ENCODE data around the gene SSTR3.

The SSTR3 gene

DNA sequence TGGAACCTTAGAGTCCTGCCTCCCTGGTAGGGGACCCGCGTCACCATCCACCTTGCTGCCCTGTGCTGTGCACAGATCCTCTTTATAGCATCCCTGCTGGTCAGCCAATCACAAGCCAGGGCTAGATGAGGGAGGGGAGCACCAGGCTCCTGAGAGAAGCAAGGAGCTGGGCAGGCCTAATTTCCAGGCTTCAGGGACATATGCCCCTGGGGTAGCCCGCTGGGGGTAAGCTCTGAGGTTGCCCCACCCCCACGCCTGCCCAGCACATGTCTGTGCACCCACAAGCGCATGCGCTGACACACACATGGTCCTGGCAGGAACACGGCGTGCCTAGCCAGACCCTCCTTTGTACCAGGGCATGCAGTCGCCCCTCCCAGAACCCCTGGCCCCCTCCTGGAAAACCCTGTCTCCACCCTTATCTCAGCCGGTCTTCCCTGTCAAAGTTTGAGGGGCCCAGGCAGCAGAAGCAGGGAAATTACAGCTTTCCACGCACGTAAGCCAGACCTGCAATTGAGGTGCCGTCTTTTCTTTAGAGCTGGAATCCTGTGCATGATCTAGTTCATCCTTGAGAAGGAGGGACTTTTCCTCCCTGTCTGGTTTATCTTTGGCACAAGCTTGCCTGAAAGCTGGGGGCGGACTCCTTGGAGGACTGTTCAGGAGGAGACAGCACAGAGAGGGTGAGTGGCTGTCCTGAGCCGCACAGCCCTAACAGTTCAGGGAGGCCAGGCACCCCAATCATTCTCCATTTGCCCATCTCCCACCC is 2.1 kb downstream of the SSTR3 start:
- POLR2A ChIA-PET: no interaction called here
- CTCF ChIA-PET: interaction anchor here (4.4 kb wide), 1 partner anchor 10 kb away, joined by 30 read pairs; no protein-coding TSS in a partner anchor
- TF ChIP-seq, protein P1, sequence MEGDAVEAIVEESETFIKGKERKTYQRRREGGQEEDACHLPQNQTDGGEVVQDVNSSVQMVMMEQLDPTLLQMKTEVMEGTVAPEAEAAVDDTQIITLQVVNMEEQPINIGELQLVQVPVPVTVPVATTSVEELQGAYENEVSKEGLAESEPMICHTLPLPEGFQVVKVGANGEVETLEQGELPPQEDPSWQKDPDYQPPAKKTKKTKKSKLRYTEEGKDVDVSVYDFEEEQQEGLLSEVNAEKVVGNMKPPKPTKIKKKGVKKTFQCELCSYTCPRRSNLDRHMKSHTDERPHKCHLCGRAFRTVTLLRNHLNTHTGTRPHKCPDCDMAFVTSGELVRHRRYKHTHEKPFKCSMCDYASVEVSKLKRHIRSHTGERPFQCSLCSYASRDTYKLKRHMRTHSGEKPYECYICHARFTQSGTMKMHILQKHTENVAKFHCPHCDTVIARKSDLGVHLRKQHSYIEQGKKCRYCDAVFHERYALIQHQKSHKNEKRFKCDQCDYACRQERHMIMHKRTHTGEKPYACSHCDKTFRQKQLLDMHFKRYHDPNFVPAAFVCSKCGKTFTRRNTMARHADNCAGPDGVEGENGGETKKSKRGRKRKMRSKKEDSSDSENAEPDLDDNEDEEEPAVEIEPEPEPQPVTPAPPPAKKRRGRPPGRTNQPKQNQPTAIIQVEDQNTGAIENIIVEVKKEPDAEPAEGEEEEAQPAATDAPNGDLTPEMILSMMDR (IDR thresholded peaks at IDR 0.05; ENCODE audit: control extremely low read depth, extremely low read depth, low read depth, missing control alignments): no peak
- DNase-seq (ENCODE audit: extremely low spot score): no peak

DNA sequence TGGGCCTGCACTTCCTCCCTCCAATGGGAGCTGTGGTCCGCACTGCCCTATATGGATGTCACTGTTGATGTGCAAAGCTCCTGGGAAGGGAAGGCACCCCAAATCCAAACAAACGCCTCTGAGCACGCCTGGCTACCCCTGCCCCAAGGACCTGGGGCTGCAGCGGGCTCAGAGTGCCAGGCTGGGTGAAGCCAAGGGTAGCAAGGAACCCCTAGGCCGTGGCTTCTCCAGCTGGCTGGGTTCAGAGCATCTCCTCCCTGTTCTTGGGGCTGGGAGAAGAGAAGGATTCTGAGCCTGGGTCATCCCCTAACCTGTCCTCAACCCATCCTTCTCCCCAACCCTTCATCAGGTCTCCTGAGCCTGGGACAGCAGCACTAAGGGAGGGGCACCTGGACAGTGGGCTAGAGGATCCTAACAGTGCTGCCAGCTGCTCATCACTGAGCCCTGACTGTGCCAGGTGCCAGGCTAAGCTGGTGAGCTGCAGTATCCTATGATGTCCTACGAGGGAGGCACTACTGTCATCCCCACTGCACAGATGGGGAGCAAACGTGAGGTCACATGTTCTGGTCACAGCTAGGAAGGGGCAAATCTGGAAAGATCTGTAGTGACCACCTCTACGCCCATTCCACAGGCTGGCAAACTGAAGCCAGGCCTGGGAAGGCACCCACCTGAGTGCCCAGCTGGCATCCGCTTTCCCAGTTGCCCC is 3.0 kb downstream of the SSTR3 start:
- POLR2A ChIA-PET: no interaction called here

DNA sequence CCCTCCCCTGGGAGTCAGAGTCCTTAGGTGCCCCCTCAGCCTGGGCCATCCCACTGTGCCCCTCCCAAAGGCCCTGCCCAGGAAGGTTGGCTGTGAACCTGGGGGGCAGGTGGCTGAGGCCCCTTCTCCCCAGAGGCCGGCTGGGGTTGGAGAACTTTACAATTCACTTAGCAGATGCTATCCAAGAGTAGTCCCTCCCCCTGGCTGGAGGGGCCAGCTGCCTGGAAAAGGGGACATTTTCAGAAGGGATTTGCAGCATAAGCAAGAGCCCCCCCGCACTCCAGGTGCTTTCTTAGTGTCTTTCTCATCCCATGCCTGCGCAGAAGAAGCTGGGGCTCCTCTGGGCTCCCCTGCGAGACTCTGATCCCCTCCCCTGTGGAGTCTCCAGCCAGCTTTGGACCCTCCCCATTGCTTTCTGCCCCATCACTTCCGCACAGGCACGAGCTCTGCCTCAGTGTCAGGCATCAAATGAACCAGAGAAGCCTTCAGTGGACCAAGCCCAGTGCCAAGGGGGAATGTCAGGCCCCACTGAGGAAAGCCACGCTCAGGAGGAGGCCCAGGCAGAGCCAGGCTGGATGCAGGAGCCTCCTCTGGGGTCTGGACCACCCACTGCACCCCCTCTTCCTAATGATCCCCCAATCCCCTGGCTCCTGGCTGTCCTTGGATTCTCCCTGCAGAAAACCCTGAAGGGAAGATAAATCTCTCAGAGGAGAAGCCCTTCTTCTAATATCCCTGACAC is 3.7 kb downstream of the SSTR3 start:
- TF ChIP-seq, protein P1 (IDR thresholded peaks at IDR 0.05; ENCODE audit: control extremely low read depth, extremely low read depth, low read depth, missing control alignments): no peak
- ChIA-PET POLR2A (no interaction called here), CTCF (interaction anchor here (2.9 to 4.4 kb wide), 2 partner anchors 9 kb away, joined by 8 to 30 read pairs; no protein-coding TSS in a partner anchor)
- DNase-seq (ENCODE audit: extremely low spot score): no peak

More for the DNA sequence above, 3.0 kb downstream of the SSTR3 start:
- CTCF ChIA-PET: interaction anchor here (4.4 kb wide), 1 partner anchor 10 kb away, joined by 30 read pairs; no protein-coding TSS in a partner anchor
- TF ChIP-seq, protein P1 (IDR thresholded peaks at IDR 0.05; ENCODE audit: control extremely low read depth, extremely low read depth, low read depth, missing control alignments): no peak
- DNase-seq (ENCODE audit: extremely low spot score): no peak

DNA sequence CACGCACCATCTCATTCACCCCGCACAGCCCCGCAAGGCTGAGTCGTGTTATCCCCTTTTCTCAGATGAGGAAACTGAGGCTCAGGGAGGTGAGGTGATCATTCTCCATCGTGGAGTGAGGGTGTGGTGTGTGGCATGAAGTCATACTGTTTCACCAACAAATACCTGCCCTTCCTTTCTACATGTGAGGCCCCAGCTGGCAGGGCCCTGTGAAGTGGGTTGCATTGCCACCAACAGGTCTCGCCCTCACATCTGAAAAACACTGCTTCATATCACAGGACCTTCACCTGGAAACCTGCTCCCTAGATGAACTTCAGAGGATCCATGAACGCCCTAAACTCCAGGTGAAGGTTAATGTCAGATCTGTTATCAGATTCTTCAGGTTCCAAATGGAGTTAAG is 4.3 kb downstream of the SSTR3 start:
- CTCF ChIA-PET: interaction anchor here (2.9 to 4.4 kb wide), 2 partner anchors 8 to 9 kb away, joined by 8 to 30 read pairs; no protein-coding TSS in a partner anchor
- TF ChIP-seq, protein P1 (IDR thresholded peaks at IDR 0.05; ENCODE audit: control extremely low read depth, extremely low read depth, low read depth, missing control alignments): no peak
- POLR2A ChIA-PET: no interaction called here
- no peak for DNase-seq (ENCODE audit: extremely low spot score)

DNA sequence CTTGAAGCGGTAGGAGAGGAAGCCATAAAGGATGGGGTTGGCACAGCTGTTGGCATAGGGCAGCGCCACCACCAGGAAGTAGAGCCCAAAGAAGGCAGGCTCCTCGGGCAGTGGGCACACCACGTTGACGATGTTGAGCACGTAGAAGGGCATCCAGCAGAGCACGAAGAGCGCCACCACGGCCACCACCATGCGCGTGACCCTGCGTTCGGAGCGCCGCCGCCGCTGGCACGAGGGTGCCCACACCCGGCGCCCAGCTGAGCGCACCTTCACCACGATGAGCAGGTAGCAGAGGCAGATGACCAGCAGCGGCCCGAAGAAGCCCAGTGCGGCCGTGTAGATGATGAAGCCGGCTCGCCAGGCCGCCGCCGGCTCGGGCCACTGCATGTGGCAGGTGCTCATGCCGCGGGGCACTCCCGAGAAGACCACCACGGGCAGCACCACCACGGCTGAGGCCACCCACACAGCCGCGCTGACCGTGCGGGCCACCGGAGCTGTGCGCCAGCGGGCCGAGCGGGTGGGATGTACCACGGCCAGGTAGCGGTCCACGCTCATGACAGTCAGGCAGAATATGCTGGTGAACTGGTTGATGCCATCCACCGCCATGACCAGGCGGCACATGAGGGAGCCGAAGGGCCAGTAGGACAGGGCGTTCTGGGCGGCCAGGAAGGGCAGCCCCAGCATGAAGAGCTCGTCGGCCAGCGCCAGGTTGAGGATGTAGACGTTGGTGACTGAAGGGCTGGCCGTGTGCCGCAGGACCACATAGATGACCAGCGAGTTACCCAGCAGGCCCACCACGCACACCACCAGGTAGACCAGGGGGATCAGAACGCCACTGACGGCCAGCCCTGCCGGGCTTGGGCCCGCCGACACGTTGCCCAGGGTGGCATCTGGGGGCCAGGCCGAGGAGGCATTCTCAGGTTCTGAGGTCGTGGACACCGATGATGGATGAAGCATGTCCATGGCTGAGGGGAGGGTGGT is 5.1 kb downstream of the SSTR3 start:
- TF ChIP-seq, protein P1 (IDR thresholded peaks at IDR 0.05; ENCODE audit: control extremely low read depth, extremely low read depth, low read depth, missing control alignments): no peak
- ChIA-PET POLR2A (no interaction called here), CTCF (interaction anchor here (2.9 to 4.4 kb wide), 2 partner anchors 7 to 10 kb away, joined by 8 to 30 read pairs; no protein-coding TSS in a partner anchor)
- DNase-seq (ENCODE audit: extremely low spot score): no peak
